Daoy (cell line): Measurements from ENCODE around the gene SH2D5. TPM values are rescaled to one million over a fixed set of nuclear protein-coding genes. Genes with fewer than 3 reads are reported as not detected.

ENCODE experiments used
- DNase-seq: peaks from one replicate; pipeline ENCODE4 v3.0.0-alpha.2; 2015; ENCODE audit warnings: low read depth
- total RNA-seq: library from RNA; depleted of rRNA; stranded (reverse); fragments of >200 nt; shearing (Covaris generic); gene quantifications from 2 replicates; pipeline ENCODE4 v1.2.3, GENCODE V29; 2014; rRNA removed

Gene SH2D5
- 1.3 and 2.2 TPM in 2 replicates for total RNA-seq

DNA sequence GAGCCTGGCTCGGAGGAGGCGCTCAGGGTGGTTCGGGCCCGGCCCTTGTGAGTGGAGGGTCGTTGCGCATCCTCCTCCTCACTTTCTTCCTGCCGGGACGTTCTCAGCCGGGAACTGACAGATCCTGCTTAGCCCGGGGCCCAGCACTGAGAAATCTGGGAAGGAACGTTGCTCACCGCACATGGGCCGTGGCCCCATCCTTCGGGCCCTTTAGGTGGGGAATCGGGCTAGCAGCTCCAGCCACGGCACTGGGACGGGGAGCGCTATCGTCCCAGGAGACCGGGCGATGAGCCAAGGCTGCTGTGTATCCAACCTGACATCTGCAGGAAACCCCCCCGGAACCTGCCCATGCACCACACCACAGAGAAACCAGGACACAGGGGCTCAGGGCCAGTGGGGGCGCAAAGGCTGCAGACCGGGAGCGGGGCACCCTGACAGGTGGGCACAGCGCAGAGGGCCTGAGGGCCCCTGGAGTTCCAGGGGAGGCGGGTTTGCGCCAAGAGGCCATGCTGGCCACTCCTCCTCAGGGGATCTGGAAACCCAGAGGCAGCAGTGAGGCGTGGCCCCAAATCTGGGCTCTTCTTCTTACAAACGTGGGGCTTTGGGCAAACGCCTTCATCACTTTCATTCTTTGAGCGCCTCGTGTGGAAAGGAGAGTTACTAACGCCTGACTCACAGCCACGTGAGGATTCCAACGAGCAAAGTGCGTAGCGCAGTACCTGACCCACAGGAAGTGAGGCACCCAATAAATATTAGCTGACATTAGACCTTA lies at the start of gene SH2D5:
Gene SH2D5, minus strand, starts transcription at position 116 of the 772 bp plus-strand sequence. CDS start 4,659 bp downstream, outside the sequence.
- DNase-seq = peak; percentile 95

DNA sequence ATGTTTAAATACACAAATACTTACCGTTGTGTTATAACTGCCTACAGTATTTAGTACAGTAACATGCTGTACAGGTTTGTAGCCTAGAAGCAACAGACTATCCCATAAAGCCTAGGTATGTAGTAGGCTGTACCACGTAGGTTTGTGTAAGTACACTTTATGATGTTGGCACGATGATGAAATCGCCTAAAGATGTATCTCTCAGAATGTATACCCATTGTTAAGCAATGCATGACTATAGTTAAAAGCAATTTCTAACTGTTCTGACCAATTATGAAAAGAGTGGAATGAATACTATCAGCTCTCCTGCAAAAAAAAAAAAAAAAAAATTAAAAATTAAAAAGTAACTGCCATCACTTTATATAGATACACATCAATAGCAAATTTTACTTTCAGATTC lies 43.2 kb upstream of the SH2D5 start:
- DNase-seq = no peak

DNA sequence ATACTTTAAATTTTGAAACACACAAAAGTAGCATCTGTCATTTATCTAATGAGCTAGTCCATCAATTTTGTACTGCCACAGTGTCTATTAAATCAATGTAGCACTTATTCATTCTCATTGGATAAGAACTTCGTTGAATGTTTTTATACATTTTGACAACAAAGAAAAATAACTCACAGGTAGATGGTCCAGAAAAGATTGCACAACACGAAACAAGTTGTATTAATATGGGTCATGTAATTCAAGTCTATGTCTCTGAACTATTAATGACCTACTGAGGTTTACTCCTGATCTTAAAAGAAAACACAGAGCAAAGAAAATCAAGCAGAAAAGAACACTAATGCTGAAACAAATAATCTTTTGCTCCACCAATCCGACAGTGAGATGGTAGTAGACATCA lies 39.3 kb upstream of the SH2D5 start:
- DNase-seq = no peak

DNA sequence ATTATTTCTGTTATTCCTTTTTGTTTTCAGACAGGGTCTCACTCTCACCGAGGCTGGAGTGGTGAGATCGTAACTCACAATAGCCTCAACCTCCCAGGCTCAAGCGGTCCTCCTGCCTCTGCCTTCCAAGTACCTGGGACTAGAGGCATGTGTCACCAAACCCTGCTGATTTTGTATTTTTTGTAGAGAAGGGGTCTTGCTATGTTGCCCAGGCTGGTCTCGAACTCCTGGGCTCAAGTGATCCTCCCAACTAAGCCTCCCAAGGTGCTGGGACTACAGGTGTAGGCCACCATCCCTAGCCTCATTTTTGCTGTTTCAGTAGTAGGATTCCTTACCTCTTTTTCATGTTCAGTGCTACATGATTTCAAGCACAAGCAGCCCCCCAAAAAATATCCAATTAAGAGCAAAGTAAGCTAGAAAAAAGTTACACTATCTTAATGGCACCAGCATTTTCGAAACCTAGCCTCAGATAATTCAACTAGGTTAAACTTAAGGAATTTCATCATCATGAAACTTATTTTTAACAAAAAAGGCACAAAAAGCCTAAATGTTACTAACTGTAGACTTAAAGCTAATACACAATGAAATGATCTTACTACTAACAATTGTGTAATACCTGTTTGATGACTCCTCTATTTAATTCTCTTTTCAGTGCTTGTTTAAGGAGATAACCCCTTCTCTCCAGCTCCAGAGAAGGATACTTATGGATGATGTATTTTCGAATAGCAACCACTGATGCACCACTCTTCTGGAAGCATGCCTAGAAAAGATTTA lies 38.0 kb upstream of the SH2D5 start:
- no peak for DNase-seq

DNA sequence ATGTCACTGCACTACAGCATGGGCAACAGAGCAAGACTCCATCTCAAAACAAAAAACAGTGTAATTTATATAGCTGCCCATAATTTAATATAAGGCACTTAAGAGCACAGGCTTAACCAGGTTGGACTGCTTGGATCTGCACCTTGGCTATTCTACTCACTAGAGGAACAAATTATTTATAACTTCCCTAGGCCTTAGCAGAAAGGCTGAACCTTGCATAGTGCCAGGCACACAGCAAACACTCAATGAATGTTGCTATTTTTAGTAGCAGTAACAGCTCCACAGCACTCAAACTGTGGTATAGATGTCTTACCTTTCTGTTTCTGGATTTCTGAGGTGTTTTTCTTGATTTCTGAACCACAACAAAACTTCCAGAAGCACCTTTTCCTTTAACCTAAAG lies 34.8 kb upstream of the SH2D5 start:
- DNase-seq = no peak

DNA sequence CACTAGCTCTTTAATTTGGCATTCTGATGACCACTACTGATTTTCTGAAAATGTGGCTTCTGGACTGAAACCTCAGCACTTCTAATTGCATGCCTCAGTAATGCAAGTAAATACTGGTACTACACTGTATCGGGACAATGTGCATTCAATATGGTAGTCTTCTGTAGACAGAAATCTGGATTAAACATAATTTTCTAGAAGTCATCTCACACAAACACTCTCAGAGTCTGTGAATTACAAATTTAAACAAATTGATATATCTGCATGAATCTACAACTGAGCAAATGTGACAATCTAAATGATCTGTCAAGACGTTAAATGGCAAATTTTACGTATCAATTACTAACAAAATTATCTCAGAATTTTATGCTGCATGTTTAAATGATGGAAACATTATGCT lies 30.9 kb upstream of the SH2D5 start:
- no peak for DNase-seq

DNA sequence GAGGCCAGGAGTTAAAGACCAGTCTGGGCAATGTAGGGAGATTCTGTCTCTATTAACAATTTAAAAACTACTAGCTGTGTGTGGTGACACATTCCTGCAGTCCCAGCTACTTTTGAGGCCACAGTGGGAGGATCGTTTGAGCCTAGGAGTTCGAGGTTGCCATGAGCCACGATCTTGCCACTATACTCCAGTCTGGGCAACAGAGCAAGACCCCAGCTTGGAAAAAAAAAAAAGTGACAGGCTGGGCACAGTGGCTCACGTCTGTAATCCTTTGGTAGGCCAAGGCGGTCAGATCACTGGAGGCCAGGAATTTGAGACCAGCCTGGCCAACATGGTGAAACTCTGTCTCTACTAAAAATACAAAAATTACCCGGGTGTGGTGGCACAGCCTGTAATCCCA lies 27.8 kb upstream of the SH2D5 start:
- no peak for DNase-seq

DNA sequence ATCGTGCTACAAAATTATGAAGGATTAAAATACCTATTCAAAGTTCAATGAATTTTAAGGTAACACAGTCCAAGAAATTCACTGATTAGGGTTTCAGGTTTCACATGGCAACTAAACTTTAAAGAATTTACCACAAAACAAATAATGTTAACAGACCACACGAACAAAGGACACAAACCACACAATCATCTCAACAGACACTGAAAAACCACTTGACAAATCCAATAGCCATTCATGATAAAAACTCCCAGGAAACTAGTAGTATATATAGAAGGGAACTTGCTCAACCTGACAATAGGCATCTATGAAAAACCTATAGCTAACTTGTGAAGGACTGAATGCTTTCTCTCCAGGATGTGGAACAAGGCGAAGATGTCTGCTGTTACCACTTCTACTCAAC lies 21.1 kb upstream of the SH2D5 start:
- no peak for DNase-seq

DNA sequence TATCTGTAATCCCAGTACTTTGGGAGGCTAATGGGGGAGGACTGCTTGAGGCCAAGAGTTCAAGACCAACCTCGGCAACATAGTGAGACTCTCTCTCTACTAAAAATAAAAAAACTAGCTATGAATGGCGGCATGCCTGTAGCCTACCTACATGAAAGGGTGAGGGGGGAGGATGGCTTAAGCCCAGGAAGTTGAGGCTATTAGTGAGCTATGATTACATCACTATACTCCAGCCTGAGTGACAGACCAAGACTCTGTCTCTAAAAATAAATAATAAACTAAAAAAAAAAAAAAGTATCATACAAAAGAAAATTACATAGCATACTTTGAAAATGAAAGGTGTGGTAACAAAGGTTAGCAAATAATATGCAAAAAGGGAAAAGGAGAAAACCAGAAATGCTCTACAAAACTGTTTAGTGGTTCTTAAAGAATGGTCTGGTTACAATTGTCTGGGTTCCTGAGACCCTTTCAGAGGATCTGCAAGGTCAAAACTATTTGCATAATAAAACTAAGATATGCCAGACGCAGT lies 19.0 kb upstream of the SH2D5 start:
- DNase-seq = no peak

DNA sequence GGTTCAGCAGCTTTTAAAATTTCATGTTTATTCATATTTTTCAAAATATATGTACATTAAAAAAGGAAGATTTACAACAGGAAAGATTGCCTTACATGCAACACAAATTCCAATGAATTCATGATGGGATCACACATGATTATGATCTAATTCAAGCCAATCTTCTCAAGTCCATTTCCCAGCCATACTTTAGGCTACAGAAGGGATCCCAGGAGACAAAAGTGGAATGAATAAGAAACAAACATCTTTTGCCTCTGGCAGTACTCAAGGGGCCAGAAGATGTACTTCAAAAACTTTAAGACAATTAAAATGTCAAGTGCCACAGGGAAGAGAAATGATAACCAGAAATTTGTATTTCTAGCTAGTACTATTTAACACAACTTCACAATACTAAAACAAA lies 10.2 kb upstream of the SH2D5 start:
- no peak for DNase-seq

DNA sequence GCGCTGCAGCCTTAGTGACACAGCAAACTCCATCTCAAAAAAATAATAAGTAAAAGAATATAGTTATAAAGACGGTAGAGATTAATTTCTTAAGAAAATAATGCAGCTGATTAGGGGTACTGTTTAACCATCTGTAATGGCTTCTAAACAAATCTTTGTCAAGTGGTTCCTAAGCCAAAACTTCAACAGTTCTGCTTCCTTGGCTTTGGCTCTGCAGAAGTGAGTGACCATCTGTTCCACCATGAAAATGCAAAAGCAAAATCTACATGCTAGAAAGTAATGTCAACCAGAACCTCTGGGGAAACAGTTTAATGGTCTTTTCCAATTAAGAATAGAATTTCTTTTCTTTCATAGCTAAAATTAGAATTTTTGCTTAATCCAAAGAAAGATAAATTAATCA lies 8.3 kb upstream of the SH2D5 start:
- no peak for DNase-seq

DNA sequence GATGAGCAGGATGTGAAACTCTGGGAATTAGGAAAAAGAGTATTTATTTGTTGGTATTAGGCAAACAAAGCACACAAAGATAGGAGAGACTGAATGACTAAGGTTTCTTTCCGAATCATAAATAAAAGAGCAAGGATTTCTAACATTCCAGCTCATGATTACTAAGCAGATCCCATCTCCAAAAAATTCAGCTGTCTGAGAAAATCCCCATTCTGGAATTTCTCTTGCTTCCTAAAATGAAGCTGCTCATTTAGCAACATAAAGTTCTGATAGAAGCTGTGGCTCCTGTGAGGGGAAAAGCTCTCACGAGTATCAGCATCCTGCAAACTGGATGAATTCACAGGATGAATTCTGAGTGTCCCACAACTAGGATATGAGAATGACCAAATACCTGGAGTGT lies 6.7 kb upstream of the SH2D5 start:
- DNase-seq = no peak

DNA sequence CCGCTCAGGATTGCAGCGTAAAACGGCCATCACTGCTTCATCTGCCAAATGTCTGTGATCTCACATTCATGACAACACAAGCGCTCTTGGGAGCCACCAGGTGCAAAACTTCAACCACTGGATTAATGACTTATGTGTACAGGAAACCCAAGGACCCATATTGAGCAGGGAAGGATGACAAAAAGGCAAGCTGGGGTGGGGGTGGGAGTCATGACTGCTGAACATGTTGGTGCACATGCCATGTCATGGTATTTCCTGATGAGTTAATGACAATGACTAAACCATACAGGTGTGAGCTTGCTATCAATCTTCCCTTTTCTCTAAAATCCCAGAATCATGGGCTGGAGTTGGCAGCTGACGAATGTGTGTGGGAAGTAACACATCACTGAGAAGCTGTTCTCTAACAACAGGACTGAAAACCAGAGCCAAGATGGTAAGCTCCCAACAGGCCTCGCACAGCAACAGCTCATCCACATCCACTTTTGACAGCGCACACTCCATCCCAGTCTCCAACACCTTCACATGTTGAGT lies 3.1 kb upstream of the SH2D5 start:
- DNase-seq = peak; percentile 3

DNA sequence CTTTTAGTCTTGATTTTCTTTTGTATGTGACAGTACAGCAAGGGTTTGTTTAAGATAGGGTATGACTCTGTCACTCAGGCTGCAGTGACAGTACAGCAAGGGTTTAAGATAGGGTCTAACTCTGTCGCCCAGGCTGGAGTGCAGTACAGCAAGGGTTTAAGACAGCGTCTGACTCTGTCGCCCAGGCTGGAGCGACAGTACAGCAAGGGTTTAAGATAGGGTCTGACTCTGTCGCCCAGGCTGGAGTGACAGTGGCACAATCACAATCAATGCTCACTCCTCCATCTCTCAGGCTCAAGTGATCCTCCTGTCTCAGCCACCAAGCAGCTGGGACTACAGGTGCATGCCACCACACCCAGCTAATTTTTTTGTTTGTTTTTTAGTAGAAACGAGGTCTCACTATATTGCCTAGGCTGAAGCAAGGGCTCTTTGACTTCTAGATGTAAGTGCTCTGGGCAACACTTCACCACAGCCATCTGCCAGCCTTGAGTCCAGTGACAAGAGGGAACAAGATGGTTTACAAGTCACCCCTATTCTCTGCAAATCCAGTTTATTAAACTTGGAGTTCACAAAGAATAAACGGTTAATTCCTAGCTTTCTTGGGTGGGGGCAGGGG lies 965 bp upstream of the SH2D5 start:
- DNase-seq = no peak

DNA sequence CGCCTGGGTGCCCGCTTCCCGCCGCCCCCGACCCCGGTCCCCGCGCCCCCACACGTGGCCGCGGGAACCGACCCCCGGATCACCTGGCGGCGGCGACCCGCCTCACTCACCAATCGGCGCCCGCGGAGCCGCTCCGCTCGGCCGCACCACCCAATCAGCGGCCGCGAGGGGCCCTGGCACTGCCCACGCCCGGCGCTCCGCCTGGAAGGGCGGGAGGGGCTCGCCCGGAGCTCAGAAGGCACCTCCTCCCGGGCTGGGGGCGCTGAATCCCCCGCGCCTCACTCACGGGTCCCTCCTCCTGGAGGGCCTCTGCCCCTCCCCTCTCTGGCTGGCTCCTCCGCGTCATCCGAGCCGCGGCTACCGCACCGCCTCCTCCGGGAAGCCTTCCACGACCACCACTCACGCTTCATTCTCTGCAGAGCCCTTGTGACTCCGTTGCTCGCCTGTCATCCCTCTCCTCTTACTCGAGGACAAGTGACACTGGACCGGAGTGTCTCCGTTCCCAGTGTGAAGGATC lies 374 bp downstream of the SH2D5 start:
- DNase-seq = peak; percentile 83

DNA sequence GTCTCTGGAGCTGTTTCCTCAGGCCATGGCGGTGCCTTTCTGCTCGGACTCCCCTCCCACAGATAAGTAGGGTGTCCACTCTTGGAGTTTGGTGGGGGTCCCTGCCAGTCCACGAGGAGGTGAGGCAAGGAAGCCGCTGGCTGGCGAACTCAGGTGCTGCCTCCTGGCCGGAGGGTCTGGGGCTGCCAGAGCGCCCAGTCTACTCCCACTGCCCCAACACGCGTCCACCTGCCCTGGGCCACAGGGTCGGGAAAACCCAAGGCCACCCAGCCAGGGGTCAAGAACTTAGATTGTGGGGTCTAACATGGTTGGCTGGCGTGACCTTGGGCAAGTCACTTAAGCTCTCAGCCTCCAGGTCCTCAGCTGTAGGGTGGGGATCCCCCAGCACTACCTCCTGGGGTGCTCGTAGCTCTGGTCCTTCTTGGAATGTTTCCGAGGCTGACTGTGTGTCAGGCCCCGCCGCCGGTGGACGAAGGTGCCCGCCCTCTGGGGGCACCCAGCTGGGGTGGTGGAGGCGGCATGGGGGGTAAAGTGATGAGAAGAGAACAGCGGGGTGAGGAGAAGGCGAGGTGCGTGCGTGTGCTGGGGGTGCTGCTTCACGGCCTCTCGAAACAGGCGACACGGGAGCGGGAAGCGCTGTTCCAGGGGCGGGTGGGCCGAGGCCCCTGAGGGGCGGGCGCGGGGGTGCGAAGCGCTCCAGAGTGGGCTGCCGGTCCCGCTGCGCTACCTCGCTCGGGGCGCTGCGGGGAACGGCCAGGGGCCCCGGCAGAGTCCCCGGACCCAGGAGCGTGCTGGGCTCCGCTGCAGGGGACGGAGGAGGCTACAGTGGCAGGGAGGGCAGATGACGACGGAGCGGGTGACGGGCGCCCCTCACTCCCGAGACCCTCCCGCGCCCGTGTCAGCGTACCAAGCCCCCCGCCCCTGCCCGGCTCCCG lies 1.2 kb downstream of the SH2D5 start:
- peak; percentile 20 for DNase-seq

DNA sequence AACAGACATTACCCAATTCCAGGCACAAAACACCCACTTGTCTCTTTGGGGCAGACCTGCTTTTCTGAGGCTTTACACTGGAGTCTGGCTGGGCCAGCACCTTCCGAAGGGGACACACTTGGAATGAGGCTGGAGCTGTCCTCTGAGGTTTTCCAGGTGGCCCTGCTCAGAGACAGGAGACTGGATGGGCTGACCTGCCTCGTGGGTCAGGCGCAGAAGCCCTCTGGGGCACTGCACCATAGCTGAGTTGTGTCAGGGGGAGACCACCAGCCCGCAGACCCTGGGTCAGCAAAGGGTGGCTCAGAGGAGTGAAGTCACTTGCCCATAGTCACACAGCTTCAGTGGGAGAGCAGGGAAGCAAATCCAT lies 1.8 kb downstream of the SH2D5 start:
- peak; percentile 5 for DNase-seq

DNA sequence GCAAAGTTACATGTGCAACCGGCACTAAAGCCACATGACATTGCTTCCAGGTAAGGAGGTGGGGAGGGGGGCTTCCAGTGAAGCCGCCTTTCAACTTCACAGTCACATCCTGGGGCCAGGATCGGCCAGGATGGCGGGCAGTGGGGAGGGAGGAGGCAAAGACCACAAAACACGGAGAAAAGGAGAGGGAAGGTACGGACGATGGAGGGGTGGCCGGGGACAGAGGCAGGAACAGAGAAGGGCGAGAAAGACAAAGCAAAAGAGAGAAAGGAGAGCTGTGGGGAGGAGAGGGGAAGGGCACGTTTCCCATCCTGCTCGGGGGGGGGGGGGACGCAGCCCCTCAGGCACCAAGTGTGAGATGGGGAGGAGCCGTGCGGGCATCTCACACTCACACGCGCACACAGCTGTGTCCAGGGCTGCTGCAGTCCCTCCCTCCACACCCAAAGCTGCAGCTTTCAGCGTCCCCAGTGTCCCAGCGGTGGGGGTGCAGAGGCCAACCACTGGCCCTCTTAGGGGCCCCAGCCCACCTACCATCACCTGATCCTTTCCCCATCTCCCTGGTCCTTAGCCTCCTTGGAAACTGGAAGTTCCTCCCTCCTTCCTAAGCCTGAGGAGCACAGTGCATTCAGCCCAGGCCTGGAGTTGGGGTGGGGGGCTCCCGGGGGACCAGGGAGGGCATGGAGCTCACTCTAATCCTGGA lies 2.4 kb downstream of the SH2D5 start:
- peak; percentile 7 for DNase-seq

DNA sequence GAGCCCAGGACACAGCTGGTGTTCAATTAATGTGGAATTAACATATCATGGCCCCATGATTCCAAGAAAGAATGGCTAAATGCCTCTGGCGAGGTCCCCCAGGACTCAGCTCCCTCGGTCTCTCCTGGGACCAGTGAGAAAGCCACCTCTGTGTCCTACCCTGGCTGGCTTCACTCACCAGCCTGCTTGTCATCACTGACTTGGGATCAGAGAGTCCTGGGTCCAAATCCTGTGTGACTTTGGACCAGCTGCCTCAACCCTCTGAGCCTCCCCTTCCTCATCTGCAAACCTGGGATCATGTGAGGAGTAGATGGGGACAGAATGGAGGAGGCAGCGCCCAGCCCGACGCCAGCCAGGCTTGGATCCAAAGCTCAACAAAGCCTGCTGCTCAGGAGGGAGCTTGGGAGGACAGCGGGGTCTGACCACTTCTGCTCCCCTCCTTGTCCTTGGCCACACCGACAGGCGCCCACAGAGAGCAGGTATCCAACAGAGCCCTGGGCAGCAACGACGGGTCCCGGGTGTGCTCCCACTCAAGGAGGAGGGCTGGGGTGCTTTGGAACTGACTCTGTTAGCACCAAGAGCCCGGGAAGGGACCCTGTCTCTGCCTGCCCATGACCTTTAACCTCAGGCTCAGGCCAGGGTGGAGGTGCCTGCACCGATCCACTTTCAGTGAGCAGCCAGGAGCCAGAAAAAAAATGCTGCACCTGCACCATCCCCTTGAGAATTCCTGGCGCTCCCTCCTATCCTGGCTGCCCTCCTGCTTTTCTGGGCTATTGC lies 3.2 kb downstream of the SH2D5 start:
- no peak for DNase-seq
